ENCODE measurements around the gene ZNF385D. TPM values are rescaled to one million over a fixed set of nuclear protein-coding genes. Genes with fewer than 3 reads are reported as not detected.

The ZNF385D gene
- total and polyA plus RNA-seq, 2 experiments from 2014 or later = 2.7 to 12.3 TPM

GRCh38 chr3:21601178-21601577, 149.8 kb downstream of the ZNF385D start:
- H3K36me3 ChIP-seq (ENCODE audit: insufficient read depth) = no peaks in the 10 kb centered on the region
- H3K27me3 ChIP-seq (ENCODE audit: insufficient read depth) = no peaks in the 10 kb centered on the region
- Mint-ChIP-seq H3K27me3 (ENCODE audit: insufficient read depth, low read depth, poor library complexity) (peaks cover 3% of the 10 kb centered on the region), H3K27ac (0 out of 2 replicates have a peak overlapping the region, but pooled peaks have one; percentile 36), H3K4me1 (peaks cover 18% of the 10 kb centered on the region), H3K4me3 (no peak overlapping the region), H3K36me3 (ENCODE audit: low read depth) (peaks cover 10% of the 10 kb centered on the region; the same call in 2 of the 3 replicates), H3K9me3 (0 out of 3 replicates have a peak, but pooled peaks cover 2% of the 10 kb centered on the region)
- H3K9me2 ChIP-seq (ENCODE audit: insufficient read depth) = 0 out of 2 replicates have a peak, but pooled peaks cover 8% of the 10 kb centered on the region
- ATAC-seq = no peak
- H3K27ac ChIP-seq (ENCODE audit: low read depth) = no peak overlapping the region
- no peaks in the 10 kb centered on the region for H3K4me1 ChIP-seq (ENCODE audit: insufficient read depth)
- H3K4me3 ChIP-seq = no peak overlapping the region
- TF ChIP-seq, protein P1, sequence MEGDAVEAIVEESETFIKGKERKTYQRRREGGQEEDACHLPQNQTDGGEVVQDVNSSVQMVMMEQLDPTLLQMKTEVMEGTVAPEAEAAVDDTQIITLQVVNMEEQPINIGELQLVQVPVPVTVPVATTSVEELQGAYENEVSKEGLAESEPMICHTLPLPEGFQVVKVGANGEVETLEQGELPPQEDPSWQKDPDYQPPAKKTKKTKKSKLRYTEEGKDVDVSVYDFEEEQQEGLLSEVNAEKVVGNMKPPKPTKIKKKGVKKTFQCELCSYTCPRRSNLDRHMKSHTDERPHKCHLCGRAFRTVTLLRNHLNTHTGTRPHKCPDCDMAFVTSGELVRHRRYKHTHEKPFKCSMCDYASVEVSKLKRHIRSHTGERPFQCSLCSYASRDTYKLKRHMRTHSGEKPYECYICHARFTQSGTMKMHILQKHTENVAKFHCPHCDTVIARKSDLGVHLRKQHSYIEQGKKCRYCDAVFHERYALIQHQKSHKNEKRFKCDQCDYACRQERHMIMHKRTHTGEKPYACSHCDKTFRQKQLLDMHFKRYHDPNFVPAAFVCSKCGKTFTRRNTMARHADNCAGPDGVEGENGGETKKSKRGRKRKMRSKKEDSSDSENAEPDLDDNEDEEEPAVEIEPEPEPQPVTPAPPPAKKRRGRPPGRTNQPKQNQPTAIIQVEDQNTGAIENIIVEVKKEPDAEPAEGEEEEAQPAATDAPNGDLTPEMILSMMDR (conservative IDR thresholded peaks at IDR 0.05; ENCODE audit: low read depth in 2 of 2) = no peak
- no peak for TF ChIP-seq EZH2phosphoT487 (IDR thresholded peaks at IDR 0.05; ENCODE audit: unreplicated experiment)
- no peak for TF ChIP-seq POLR2AphosphoS5 (IDR thresholded peaks at IDR 0.05; ENCODE audit: low read depth)
- TF ChIP-seq ZNF331 (CRISPR knock-in tag; IDR thresholded peaks at IDR 0.05; ENCODE audit: low read depth) = no peak
- H4K20me1 ChIP-seq (replicated peaks; ENCODE audit: insufficient read depth) = no peaks in the 10 kb centered on the region
- H3F3A ChIP-seq (replicated peaks; ENCODE audit: low read depth) = no peaks in the 10 kb centered on the region
- no peak for DNase-seq (ENCODE audit: low spot score)
- H3K4me2 ChIP-seq = no peak overlapping the region
- no peak overlapping the region for H2AFZ ChIP-seq
- no peaks in the 10 kb centered on the region for H3K79me2 ChIP-seq (replicated peaks; ENCODE audit: insufficient read depth)

DNA sequence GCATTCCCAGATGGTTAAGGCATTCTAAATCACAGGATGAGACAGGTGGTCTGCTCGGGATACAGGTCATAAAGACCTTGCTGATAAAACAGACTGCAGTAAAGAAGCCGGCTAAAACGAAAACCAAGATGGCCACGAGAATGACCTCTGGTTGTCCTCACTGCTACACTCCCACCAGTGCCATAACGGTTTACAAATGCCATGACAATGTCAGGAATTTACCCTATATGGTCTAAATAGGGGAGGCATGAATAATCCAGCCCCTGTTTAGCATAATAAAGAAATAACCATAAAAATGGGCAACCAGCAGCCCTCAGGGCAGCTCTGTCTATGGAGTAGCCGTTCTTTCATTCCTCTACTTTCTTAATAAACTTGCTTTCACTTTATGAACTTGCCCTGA, 151.1 kb downstream of the ZNF385D start:
- H3K4me3 Mint-ChIP-seq = no peak overlapping the region
- Histone ChIP-seq H3K9me2 (ENCODE audit: insufficient read depth) (0 out of 2 replicates have a peak, but pooled peaks cover 8% of the 10 kb centered on the region), H3K4me3 (no peak overlapping the region), H3K36me3 (ENCODE audit: insufficient read depth) (no peaks in the 10 kb centered on the region), H4K20me1 (replicated peaks; ENCODE audit: insufficient read depth) (no peaks in the 10 kb centered on the region), H3K4me2 (no peak overlapping the region), H3K4me1 (ENCODE audit: insufficient read depth) (no peaks in the 10 kb centered on the region), H2AFZ (no peak overlapping the region), H3F3A (replicated peaks; ENCODE audit: low read depth) (no peaks in the 10 kb centered on the region), H3K79me2 (replicated peaks; ENCODE audit: insufficient read depth) (no peaks in the 10 kb centered on the region), H3K27ac (ENCODE audit: low read depth) (peak overlapping the region; percentile 58; the same call in 1 of the 2 replicates), H3K27me3 (ENCODE audit: insufficient read depth) (no peaks in the 10 kb centered on the region)
- ATAC-seq (no peak), DNase-seq (ENCODE audit: low spot score) (peak; percentile 37)
- 0 out of 3 replicates have a peak, but pooled peaks cover 2% of the 10 kb centered on the region for H3K9me3 Mint-ChIP-seq
- H3K36me3 Mint-ChIP-seq (ENCODE audit: low read depth) = peaks cover 10% of the 10 kb centered on the region; the same call in 2 of the 3 replicates
- H3K27ac Mint-ChIP-seq = peak overlapping the region; percentile 94
- H3K27me3 Mint-ChIP-seq (ENCODE audit: insufficient read depth, low read depth, poor library complexity) = peaks cover 3% of the 10 kb centered on the region
- peaks cover 18% of the 10 kb centered on the region for H3K4me1 Mint-ChIP-seq
- no peak for TF ChIP-seq EZH2 (IDR thresholded peaks at IDR 0.05; ENCODE audit: low read depth, unreplicated experiment)
- TF ChIP-seq CREB1 (CRISPR knock-in tag; IDR thresholded peaks at IDR 0.05; ENCODE audit: low read depth) = no peak
- no peak for TF ChIP-seq ZNF114 (CRISPR knock-in tag; IDR thresholded peaks at IDR 0.05)
- TF ChIP-seq NANOG (IDR thresholded peaks at IDR 0.05; ENCODE audit: borderline replicate concordance) = no peak
- TF ChIP-seq EZH2phosphoT487 (IDR thresholded peaks at IDR 0.05; ENCODE audit: unreplicated experiment) = no peak
- TF ChIP-seq ETS1 (IDR thresholded peaks at IDR 0.05) = no peak
- no peak for TF ChIP-seq ZNF462 (CRISPR knock-in tag; IDR thresholded peaks at IDR 0.05)
- no peak for TF ChIP-seq POLR2AphosphoS5 (IDR thresholded peaks at IDR 0.05; ENCODE audit: low read depth)
- TF ChIP-seq, protein P1 (conservative IDR thresholded peaks at IDR 0.05; ENCODE audit: low read depth in 2 of 2) = no peak

All from GM23338 (cell line).